Osteocyte (in vitro differentiated cells): ENCODE data around the gene PHF20. TPM values are rescaled to one million over a fixed set of nuclear protein-coding genes. Genes with fewer than 3 reads are reported as not detected.

ENCODE experiments used
- DNase-seq: peaks from one replicate; pipeline ENCODE4 v3.0.0; 2021; ENCODE audit warnings: mixed read lengths; ENCODE audit not compliant: unreplicated experiment; ENCODE audit errors: extremely low spot score
- H3K27ac Mint-ChIP-seq: one replicate; pipeline ENCODE4 v1.8.0; 2021; ENCODE audit warnings: mild to moderate bottlenecking, mixed read lengths; ENCODE audit not compliant: unreplicated experiment
- H3K27me3 Mint-ChIP-seq: one replicate; pipeline ENCODE4 v1.8.0; 2021; ENCODE audit warnings: mixed read lengths; ENCODE audit not compliant: unreplicated experiment
- H3K36me3 Mint-ChIP-seq: one replicate; pipeline ENCODE4 v1.8.0; 2021; ENCODE audit warnings: mixed read lengths; ENCODE audit not compliant: unreplicated experiment
- H3K4me1 Mint-ChIP-seq: one replicate; pipeline ENCODE4 v1.8.0; 2021; ENCODE audit warnings: mixed read lengths; ENCODE audit not compliant: unreplicated experiment
- H3K4me3 Mint-ChIP-seq: one replicate; pipeline ENCODE4 v1.8.0; 2021; ENCODE audit warnings: mild to moderate bottlenecking, moderate library complexity, mixed read lengths; ENCODE audit not compliant: unreplicated experiment
- H3K9me3 Mint-ChIP-seq: one replicate; pipeline ENCODE4 v1.8.0; 2021; ENCODE audit warnings: mixed read lengths; ENCODE audit not compliant: unreplicated experiment
- total RNA-seq: library from RNA; stranded (reverse); gene quantifications from 2 replicates; pipeline ENCODE4 v1.2.1, GENCODE V29; 2021
- TF ChIP-seq, protein P1 (sequence below): fragments of 200-600 bp; sonication (generic); IDR thresholded peaks from 2 replicates; pipeline ENCODE4 v1.5.0; 2021; ENCODE audit warnings: antibody characterized with exemption, mild to moderate bottlenecking, moderate library complexity

PHF20 gene
- total RNA-seq, 1 donor from 2014 or later: 38.1 TPM

DNA sequence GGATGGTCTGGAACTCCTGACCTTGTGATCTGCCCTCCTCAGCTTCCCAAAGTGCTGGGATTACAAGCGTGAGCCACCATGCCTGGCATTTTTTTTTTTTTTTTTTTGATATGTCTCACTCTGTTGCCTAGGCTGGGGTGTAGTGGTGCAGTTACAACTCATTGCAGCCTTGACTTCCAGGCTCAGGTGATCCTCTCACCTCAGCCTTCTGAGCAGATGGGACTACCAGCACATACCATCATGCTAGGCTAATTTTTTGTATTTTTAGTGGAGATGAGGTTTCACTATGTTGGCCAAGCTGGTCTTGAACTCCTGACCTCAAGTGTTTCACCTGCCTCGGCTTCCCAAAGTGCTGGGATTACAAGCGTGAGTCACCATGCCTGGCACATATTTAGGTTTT is 34.3 kb downstream of the PHF20 start:
- Mint-ChIP-seq H3K27ac (no peak overlapping the region), H3K36me3 (peaks cover 19% of the 10 kb centered on the region), H3K9me3 (no peaks in the 10 kb centered on the region), H3K4me1 (no peaks in the 10 kb centered on the region), H3K27me3 (no peaks in the 10 kb centered on the region), H3K4me3 (no peak overlapping the region)
- DNase-seq: no peak
- TF ChIP-seq, protein P1, sequence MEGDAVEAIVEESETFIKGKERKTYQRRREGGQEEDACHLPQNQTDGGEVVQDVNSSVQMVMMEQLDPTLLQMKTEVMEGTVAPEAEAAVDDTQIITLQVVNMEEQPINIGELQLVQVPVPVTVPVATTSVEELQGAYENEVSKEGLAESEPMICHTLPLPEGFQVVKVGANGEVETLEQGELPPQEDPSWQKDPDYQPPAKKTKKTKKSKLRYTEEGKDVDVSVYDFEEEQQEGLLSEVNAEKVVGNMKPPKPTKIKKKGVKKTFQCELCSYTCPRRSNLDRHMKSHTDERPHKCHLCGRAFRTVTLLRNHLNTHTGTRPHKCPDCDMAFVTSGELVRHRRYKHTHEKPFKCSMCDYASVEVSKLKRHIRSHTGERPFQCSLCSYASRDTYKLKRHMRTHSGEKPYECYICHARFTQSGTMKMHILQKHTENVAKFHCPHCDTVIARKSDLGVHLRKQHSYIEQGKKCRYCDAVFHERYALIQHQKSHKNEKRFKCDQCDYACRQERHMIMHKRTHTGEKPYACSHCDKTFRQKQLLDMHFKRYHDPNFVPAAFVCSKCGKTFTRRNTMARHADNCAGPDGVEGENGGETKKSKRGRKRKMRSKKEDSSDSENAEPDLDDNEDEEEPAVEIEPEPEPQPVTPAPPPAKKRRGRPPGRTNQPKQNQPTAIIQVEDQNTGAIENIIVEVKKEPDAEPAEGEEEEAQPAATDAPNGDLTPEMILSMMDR: no peak

DNA sequence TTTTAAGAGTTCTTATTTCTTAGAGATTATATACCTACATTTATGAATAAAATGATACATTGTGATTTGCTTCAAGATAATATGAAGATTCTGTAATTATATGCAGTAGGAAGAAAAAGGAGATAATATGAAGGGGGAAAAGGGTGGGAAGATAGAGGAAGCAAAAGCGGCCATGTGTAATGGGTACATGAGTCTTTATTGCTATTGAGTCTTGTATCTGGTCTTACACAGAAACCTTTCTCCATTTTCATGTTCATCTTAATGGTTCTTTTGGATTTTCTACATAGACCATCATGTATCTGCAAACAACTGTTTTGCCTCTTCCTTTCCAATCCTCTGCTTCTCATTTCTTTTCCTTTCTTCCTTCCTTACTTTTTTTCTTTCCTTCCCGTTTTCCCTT is 36.1 kb downstream of the PHF20 start:
- no peaks in the 10 kb centered on the region for H3K27me3 Mint-ChIP-seq
- no peaks in the 10 kb centered on the region for H3K4me1 Mint-ChIP-seq
- DNase-seq: no peak
- no peaks in the 10 kb centered on the region for H3K9me3 Mint-ChIP-seq
- peaks cover 18% of the 10 kb centered on the region for H3K36me3 Mint-ChIP-seq
- no peak overlapping the region for H3K4me3 Mint-ChIP-seq
- TF ChIP-seq, protein P1: no peak
- no peak overlapping the region for H3K27ac Mint-ChIP-seq

DNA sequence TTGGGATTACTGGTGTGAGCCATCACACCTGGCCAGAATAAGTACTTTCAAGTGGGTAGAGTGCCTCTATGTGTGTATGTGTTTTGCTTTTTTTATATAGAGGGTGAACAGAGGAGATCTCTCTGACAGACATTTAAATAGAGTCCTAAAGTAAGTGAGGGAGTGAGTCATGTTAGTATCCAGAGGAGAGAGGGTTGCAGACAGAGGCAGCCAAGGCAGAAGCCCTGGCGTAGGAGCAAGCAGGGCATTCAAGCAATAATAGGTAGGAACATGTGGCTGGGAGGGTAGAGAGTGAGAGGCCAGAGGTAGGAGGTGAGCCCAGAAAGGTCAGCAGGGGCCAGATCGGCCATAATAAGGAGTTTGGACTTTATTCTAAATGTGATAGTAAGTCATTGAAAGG is 48.9 kb downstream of the PHF20 start:
- no peak for DNase-seq
- no peaks in the 10 kb centered on the region for H3K27me3 Mint-ChIP-seq
- peaks cover 7% of the 10 kb centered on the region for H3K9me3 Mint-ChIP-seq
- H3K36me3 Mint-ChIP-seq: peaks cover 12% of the 10 kb centered on the region
- no peak overlapping the region for H3K4me3 Mint-ChIP-seq
- H3K4me1 Mint-ChIP-seq: peaks cover 39% of the 10 kb centered on the region
- H3K27ac Mint-ChIP-seq: peak overlapping the region; percentile 76
- TF ChIP-seq, protein P1: no peak

DNA sequence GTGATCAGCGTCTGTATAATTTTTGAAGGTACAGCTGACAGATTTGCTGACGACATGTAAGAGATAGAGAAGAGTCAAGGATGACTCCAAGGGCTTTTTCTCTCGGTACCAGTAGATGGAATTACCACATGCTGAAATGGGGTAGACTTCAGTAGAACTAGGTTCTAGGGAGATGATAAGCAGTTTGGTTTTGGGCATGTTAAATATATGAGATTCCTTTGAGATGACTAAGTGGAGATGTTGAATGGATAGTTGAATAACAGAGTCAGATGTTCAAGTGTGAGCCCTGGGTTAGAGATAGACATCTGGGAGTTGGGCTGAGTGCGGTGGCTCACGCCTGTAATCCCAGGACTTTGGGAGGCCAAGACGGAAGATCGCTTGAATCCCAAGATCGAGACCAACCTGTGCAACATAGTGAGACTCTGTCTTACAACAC is 50.0 kb downstream of the PHF20 start:
- Mint-ChIP-seq H3K4me1 (peaks cover 45% of the 10 kb centered on the region), H3K27ac (peak overlapping the region; percentile 61)

DNA sequence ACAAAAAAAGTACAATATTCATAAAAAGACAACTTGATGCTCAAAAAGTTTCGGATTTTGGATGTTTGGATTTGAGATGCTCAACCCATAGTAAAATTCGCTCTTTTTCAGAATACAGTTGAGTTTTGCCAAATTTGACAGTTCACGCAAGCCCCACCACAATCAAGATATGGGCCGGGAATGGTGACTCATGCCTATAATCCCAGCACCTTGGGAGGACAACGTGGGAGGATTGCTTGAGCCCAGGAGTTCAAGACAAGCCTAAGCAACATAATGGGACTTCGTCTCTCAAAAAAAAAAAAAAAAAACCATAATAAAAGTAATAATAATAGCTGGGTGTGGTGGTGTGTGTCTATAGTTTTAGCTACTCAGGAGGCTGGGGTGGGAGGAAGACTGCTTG is 51.3 kb downstream of the PHF20 start:
- Mint-ChIP-seq H3K27me3 (no peaks in the 10 kb centered on the region), H3K27ac (no peak overlapping the region), H3K36me3 (peaks cover 12% of the 10 kb centered on the region), H3K4me1 (peaks cover 52% of the 10 kb centered on the region), H3K9me3 (peaks cover 7% of the 10 kb centered on the region), H3K4me3 (no peak overlapping the region)
- no peak for DNase-seq
- TF ChIP-seq, protein P1: no peak

More for the DNA sequence above, 50.0 kb downstream of the PHF20 start:
- Mint-ChIP-seq H3K4me3 (no peak overlapping the region), H3K36me3 (peaks cover 12% of the 10 kb centered on the region), H3K9me3 (peaks cover 7% of the 10 kb centered on the region), H3K27me3 (no peaks in the 10 kb centered on the region)
- TF ChIP-seq, protein P1: no peak
- no peak for DNase-seq
